Stimulated activated CD8-positive, alpha-beta memory T cell treated with anti-CD3 and anti-CD28 coated beads, Interleukin-2, amount 100 ng/mL, for 1 hour (primary cell): ENCODE results near the gene TAGAP.
"Not testable (repeated sequence)": the region's sequence is repeated elsewhere in the genome, so short reads cannot be mapped to it uniquely, and the experiment has no call there.

Experiments
- DNase-seq, 2 donors: peaks; one replicate each; pipeline ENCODE4 v3.0.0-alpha.2; 2020; ENCODE audit warnings: low read depth in 2 of 2

TAGAP gene

DNA sequence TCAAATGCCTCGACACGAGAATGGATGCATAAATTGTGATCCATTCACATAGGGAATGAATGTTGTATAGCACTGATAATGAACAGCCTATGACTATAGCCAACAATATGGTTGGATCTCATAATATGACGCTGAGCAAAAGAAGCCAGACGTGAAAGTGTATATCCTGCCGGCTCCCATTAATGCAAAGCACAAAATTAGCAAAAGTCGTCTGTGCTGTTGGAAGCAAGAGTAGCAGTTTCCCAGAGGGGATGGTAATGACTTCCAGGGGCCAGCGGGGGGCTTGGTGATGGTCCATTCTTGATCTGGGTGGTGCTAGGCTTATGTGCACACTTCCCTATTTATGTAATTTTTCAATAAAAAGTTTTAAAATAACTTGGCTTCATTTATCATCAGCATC is 1.0 kb upstream of the TAGAP start:
- no peak for DNase-seq

DNA sequence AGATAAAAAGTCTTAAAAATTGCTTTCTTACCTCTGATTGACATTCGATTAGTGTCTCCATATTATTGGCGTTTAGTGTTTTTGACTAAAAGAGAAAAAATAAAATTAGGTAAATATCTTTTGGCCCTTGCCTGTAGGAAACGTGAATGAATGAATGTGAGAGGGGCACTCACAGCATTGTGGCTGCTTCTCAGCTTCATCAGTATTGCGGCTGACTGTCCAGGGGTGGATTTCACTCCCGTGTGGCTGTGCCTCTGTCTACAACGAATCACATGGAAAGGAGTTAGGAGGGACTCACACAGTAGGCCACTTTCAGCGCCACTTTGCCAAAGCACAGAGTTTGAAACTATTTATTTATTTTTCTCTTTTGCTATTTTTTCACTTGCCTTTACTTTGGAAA is 844 bp downstream of the TAGAP start:
- DNase-seq = no peak

DNA sequence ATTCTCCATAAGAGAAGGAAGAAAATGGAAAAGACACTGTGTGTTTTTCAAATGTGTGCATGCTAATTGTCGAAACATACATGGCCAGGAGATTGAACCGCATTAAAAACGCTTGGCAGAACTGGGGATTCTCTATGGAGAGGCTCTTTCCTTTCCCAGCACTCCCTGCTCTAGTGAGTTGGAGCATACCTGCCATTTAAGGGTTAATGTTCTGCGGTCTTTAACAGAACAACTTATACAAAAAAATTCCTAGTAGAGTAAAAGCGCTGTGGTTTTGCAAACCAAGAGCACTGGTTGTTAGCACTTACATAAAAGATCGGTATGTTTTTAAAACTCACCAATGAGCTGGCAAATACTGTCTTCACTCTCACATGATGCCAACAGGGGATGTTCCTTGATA is 1.5 kb downstream of the TAGAP start:
- DNase-seq = no peak

DNA sequence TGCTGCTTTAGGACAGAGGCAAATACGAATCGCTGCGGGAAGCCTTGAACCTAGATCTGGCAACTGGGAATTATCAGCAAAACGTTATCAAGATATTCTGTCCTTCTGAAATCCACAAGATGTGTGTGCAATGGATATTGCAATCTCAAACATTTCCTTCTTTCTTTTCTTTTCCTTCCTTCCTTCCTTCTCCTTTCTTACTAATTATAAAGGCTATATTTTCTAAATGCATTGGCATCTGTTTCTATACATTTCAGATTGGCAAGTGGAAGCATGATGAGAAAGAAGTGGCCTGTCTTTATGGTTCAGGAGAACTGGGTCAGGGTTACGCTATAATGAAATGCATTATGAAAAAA is 2.0 kb downstream of the TAGAP start:
- no peak for DNase-seq

DNA sequence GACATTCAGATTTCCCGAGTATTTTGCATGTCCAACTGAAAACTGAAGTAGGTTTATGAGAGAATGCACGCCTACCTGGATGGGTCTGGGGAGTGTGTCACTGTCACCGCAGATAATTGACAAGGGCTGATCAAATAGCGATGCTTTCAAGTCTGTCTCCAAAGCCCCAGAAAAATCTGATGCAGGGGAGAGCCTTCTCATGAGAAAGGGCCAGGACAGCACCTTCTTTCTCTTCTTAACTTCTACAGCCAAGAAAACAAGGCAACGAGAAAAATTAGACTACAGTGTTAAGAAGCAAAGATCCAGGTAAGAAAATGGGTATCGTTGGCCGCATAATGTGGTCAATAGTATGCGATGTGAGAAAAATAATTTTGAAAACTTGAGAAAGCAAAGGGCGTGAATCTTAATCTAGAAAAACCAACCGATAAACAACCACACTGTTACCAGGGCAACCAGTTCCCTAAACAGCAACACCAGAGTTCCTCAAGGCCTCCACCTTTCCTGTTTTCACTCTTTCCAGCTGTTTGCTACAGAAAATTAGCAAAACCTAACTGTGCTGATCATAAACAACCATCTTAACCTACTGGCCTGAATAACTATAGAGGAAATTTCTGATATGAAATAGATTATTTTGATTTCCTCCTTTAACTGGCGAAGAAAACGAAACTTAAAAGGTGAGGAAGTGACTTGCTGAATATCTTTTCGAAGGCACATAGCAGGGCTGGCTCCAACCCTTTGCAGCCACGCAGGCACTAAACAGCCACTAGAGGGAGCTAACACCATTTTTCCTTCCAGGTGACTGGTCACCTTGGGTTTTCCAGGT is 2.6 kb downstream of the TAGAP start:
- DNase-seq = peak in 1 of 2 donors; percentile 58

DNA sequence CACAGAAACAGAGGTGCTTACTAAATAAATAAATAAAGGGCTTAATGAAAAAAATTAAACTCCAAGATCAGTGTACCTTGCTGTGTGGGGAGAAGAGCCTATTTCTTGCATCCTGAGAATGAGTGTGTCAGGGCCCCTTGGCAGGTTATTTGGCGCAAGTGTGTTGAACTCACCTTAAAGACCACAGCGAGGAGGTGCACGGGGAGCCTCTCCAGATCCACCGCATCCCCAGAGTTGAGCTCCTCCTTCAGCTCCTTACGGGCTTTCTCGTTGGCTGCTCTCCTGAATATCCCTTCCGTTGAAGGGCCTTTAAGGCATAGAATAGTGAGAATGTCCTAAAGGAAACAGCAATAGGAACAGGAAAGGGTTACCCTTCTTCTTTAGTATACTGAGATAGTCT is 3.6 kb downstream of the TAGAP start:
- no peak for DNase-seq

DNA sequence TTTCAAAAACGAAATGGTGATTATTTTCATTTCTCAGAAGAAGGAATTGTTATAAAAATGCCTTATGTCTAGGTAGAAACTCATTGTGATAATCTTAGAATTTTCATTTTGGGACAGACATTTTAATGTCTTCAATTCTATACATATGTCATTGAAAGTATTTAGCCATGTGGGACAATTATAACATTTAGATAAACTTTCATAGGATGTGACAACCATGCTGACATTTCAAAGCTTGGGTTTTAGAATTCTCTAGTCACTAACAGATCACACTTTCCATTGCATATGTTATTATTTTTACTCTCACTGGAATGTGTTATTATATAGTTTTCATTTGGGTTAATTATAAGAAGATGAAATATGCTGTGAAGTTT is 4.9 kb downstream of the TAGAP start:
- DNase-seq = no peak

DNA sequence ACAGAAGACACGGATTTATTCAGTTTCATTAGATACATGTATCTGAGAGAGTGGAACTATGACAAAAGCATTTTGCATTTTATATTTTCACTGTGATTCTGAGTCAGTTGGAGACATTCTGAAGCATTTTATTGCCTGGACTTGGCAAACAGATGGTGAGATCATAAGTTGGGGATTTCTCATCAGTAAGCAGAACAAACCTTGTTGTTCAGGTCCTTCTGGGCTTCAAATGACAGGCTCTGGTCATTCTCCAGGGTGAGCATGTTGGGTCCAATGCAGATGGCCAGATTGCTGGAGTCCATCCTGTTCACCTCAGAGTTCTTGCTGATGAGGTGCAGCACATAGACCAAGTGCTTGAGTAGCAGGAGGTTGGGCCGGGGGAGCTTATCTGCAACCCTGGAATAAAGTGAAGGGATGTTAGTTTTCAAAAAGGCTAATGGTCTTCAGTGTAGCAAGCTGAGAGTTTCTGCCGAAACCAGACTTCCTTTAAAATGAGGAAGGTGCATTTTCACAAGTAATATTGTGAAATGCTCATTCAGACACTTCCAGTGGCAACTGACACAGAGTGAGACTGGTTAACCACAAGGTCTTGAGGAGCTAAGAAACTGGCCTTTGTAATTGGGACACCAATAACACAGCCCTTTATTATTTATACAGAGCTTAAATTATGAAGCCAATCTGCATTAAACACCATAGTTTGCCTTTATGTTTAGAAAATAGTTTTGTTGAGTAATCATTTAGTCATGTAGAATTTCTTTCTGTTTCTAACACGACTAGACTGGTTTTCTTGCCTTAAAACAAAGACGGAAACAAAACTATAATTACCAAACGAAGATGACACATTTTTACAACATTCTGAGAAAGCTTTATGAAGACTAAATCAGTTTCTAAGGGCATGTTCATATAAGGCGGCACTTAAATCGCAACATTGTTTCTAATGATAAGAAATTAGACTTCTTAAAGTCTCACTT is 5.6 kb downstream of the TAGAP start:
- DNase-seq = no peak

- DNase-seq = not testable (repeated sequence)
Observed at GRCh38 chr6:159038318-159038717, 6.5 kb downstream of the TAGAP start.

DNA sequence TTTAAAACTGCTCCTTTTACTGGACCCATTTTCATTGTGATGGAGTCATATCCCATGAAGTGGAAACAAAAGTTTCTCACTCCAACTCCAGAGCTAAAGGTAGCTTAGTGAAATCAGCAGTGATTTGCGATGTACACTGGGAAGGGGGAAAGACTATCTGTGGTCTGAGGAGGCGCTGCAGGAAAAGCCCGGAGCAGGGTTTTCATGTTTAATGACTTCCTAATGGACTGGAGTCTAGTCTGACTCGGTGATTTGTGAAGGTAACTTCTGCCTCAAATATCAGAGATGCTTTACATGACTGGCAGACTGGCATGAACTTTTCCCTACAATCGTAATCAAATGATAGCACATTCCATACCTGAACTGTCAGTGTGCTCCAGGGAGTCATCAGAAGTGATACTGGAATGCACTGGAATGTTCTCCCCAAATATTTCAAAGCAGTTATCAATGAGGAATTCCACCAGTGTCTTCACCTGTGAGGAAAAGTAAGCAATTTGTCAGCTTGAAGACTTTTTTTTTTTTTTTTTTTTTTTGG is 7.0 kb downstream of the TAGAP start:
- DNase-seq = no peak

DNA sequence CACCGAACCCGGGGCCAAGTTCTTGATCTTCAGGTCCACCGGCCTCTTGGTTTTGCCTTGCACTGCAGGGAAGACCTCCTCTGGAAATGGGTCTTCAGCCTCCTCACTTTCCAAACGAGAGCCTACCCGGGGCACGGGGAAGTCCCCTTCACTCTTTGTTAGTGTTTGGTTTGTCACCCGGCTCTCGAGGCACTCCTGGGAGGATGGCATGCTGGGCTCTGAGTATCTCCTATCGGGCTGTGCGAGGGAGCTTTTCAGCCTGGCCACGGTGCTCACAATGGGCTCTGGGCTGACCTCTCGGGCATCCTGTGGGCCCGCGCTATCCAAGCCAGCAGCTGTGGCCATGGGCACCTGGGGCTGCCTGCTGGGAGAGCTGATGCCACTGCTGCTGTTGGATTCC is 8.1 kb downstream of the TAGAP start:
- DNase-seq = no peak

DNA sequence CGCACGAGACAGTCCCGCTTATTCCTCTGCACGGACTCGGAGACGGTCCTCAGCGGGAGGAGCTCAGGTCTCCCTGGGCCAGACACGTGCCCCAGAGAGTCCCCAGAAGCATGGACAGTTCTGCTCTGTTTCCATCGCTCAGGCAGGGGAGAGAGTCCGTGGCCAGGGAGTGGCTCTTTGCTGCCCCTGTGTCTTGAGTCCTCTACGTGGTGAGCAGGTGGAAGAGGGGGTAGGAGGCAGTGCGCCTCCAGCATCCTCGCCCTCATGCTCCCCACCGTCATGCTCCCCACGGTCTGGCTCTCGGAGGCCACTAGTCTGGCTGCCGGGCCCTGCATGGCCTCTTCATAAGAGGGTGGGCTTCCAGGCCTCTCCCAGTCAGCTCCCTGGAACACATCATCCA is 8.9 kb downstream of the TAGAP start:
- no peak for DNase-seq

DNA sequence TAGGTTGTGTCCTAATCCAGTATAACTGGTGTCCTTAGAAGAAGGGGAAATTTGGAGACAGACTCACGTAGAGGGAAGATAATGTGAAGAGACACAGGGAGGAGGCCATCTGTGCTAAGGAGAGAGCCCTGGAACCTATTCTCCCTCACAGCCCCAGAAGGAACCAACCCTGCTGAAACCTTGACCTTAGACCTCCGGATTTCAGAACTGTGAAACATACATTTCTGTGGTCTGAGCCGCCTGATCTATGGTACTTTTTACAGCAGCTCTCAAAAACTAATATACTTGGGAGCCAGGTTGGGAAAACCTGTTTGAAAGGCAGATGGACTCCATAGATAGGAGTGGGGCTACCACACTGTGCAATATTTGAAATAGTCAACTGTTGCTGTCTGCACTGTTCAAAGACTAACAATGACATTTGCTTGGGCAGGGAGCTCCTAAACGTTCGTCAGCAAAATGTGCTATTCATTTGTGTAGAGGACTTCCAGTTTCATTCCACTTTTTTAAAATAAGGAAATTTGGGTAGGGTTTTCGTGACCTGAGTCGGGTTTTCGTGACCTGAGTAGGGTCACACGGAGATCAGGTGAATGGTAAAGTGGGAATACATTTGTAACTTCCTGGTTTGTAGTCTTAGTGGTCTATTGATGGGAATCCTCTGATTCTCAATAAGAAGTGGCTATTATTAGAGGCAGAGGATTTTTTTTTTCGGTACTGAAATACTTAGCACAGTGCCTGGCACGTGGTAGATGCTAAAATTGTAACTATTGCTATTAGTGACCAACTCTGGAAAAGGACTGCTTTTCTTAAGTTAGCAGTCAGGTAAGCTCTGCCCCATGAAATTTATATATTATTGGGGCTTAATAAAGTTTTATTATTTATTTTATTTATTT is 11.4 kb downstream of the TAGAP start:
- no peak for DNase-seq

GRCh38 chr6:159031846-159032245 is 12.9 kb downstream of the TAGAP start:
- no peak for DNase-seq

GRCh38 chr6:159030168-159030567 is 14.6 kb downstream of the TAGAP start:
- DNase-seq = no peak

GRCh38 chr6:159025224-159025623 is 19.6 kb downstream of the TAGAP start:
- DNase-seq = not testable (repeated sequence)

- no peak for DNase-seq
Observed at GRCh38 chr6:159023893-159024292, 20.9 kb downstream of the TAGAP start.

DNA sequence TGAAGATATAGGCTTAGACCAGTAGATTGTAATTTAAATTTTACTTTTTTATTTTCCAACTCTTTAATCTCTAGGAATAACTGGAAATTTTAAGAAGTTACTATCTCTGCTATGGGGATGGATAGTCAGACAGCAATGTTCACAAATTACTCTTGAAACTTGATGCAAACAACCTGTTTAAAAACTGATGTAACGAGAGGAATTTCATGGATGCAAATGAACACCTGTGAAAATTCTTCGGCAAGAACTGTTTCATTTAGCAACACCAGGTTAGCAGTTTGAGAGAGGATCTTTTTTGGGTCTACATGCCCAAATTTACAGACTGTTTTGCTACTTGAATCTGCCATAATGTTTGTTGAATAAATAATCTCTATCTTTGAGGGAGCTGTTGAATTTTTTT is 24.8 kb downstream of the TAGAP start:
- DNase-seq = no peak

- DNase-seq = no peak
Observed at GRCh38 chr6:159017757-159018559, 26.8 kb downstream of the TAGAP start.

GRCh38 chr6:159014406-159014805 is 30.4 kb downstream of the TAGAP start:
- DNase-seq = no peak

GRCh38 chr6:159013229-159013628 is 31.6 kb downstream of the TAGAP start:
- DNase-seq = no peak
